GM20000 (cell line): ENCODE data around the gene ING3.

Source experiments
- DNase-seq: peaks from one replicate; pipeline ENCODE4 v3.0.0; 2012; ENCODE audit warnings: low spot score
- CTCF ChIP-seq: IDR thresholded peaks from 2 replicates; pipeline ENCODE4 v1.5.1; 2012; ENCODE audit warnings: mild to moderate bottlenecking, control low read depth; ENCODE audit errors: extremely low read depth, missing control alignments

Gene ING3

GRCh38 chr7:120920591-120921274 lies 29.8 kb upstream of the ING3 start:
- no peak for TF ChIP-seq CTCF
- no peak for DNase-seq

GRCh38 chr7:120924837-120925236 lies 25.7 kb upstream of the ING3 start:
- TF ChIP-seq CTCF = no peak
- no peak for DNase-seq

- DNase-seq = no peak
- TF ChIP-seq CTCF = no peak
Observed at GRCh38 chr7:120925392-120925791, 25.2 kb upstream of the ING3 start.

GRCh38 chr7:120926943-120927346 lies 23.6 kb upstream of the ING3 start:
- TF ChIP-seq CTCF = no peak
- no peak for DNase-seq

- DNase-seq = peak; percentile 14
- no peak for TF ChIP-seq CTCF
Observed at GRCh38 chr7:120927454-120928103, 23.0 kb upstream of the ING3 start.

- no peak for DNase-seq
- no peak for TF ChIP-seq CTCF
Observed at GRCh38 chr7:120931243-120931642, 19.3 kb upstream of the ING3 start.

- no peak for DNase-seq
- no peak for TF ChIP-seq CTCF
Observed at GRCh38 chr7:120933475-120933874, 17.1 kb upstream of the ING3 start.
